Measurements from ENCODE around the gene TTLL11.
"Not testable (repeated sequence)": the region's sequence is repeated elsewhere in the genome, so short reads cannot be mapped to it uniquely, and the experiment has no call there.

The TTLL11 gene

DNA sequence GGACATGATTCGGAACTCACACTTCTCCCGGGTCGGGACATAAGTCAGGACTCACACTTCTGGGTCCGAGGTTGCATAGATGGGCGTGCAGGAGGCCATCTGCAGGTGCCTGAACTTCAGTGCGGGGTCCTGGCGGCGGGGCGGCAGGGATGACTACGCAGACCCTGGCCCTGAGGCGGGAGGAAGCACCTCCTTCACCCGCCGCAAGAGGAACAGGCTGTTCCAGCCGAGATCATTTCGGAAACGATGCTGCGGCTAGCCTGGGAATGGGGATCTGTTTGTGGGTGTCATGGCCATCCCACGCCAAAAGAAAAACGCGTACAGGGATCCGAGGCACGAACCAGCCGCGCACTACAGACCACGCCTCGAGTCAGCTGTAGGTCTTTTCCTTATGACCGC lies 196.6 kb downstream of the TTLL11 start:
- no peak for DNase-seq

DNA sequence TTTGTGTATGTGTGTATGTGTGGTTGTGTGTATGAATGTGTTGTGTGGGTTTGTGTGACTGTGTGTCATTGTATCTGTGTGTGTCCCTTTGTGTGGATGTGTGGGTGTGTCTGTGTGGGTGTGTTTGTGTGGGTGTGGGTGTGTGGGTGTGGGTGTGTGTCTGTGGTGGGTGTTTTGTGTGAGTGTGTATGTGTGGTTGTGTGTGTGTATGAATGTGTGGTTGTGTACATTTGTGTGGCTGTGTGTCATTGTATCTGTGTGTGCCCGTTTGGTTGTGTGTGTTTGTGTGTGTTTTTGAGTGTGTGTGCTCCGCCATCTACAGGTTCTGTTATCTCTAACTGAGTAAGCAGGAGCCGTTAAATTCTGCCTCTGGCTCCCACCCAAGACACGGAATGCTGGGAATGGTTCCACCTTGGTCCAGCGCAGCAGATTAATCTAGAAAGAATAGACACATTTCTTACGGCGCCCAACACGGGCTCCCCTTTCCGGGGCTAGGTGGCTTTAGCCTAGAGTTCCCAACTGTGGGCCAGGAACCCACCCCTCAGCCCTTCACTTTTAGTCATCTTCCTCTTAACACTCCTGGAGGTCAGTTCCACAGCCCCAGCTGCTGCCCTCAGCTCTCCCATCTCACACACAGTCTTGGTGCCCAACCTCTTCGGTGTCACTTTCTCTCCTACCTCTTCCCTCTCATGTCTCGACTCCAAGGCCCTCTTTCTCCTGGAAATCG lies 197.1 kb downstream of the TTLL11 start:
- no peak for DNase-seq

DNA sequence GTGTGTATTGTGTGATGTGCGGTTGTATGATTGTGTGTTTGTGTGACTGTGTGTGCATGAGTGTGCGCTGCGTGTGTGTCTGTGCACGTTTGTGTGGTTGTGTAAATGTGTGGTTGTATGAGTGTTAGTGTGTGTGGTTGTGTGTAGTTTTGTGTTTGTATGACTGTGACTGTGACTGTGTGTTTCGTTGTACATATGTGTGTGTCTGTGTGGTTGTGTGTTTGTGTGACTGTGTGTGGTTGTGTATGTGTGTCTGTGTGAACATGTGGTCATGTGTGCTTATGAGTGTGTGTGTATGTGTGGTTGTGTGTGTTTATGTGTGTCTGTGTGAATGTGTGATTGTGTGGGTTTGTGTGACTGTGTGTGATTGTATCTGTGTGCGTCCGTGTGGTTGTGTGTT lies 197.8 kb downstream of the TTLL11 start:
- no peak for DNase-seq

DNA sequence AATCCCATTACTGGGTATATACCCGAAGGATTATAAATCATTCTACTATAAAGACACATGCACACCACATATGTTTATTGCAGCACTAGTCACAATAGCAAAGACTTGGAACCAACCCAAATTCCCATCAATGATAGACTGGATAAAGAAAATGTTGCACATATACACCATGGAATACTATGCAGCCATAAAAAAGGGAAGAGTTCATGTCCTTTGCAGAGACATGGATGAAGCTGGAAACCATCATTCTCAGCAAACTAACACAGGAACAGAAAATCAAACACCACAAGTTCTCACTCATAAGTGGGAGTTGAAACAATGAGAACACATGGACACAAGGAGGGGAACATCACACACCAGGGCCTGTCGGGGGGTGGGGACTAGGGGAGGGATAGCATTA lies 198.7 kb downstream of the TTLL11 start:
- DNase-seq, result not testable (repeated sequence)

DNA sequence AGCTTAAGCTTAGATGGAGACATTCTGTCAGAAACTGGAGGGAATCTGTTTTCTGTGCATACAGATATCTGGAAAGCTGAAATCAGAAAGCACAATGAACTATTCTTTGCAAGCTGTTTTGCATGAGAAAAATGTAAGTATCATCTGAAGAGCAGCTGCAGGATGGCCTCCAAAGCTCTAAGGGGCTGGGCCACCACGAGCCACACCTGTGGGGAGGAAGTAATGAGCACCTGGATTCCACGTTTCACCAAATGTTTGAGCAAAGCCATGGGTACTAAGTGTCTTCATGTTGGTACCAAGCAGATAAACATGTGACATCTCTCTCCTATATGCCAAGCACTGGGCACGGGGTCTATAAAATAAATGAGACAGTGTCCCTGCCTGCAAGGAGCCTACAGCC lies 199.3 kb downstream of the TTLL11 start:
- no peak for DNase-seq

DNA sequence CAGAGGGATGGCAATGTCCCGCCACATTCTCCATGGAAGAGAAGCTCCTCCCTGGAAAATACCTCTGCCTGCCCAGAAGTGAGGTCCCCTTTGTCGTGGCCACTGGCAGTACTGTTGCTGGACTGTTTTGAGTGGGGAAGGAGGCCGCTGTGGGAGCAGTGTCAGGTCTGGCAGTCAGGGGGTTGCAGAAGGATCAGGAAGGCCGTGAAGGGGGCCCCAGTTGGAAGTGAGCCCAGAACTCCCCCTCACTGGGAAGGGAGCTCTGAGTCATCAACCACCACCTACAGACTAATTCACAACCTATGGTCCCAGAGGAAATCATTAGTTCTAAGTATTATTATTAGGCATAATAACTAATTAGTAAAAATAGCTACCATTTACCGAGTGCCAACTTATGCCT lies 200.4 kb downstream of the TTLL11 start:
- DNase-seq, result no peak

DNA sequence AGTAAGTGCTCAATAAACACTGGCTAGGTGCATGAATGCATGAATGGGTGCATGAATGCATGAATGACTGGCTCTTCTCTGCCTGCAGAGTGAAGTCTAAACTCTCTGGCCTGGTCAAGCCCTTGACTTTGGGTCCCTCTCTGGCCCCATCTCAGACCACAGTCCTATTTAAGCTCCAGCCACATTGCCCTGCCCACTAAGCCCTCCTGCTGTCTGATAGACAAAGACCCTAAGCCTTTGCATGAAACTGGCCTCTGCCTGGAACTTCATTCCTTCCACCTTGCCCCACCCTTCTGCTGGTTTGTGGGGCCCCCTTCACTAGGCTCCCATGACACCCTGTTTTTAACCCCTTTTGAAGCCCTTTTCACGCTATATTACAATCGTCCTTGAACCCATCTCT lies 202.4 kb downstream of the TTLL11 start:
- DNase-seq, result no peak

DNA sequence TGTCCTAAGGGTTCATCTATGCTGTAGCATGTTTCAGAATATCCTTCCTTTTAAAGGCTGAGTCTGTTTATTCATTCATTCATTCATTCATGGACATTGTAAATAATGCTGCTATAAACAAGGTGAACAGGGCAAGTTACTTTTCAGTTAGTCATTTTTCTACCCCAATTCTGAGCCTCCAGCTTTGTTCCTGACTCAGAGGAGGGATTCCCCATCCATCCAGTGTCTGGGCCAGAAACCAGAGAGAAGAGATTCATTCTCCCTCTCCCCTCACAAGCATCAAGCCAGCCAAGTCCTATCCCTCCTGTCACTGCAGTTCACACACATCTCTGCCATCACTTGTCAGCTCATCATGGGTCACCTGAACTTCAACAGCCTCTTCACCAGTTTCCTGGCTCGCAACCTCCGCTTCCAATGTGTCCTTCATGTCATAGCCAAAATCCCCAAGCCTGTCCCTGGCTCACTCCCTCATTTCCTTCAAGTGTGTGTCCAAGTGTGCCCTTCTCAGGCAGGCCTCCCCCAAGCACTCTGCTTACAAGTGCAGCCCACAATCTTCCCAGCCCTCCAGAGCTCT lies 203.0 kb downstream of the TTLL11 start:
- DNase-seq, result no peak

DNA sequence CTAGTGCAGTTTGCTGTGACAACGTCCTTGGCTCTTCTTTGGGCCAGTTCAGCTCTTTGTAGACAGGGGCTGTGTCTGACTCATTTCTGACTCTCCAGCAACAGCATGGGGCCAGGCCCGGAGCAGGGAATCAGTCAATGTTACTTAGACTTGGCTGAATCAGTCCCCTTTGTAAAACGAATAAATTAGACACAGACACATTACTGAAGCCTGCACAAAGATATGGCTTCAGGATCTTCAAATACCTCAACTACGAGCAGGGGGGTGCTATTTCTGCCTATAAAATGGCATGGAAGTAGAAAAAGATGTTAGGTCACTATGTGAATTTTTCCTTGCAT lies 204.7 kb downstream of the TTLL11 start:
- no peak for DNase-seq

DNA sequence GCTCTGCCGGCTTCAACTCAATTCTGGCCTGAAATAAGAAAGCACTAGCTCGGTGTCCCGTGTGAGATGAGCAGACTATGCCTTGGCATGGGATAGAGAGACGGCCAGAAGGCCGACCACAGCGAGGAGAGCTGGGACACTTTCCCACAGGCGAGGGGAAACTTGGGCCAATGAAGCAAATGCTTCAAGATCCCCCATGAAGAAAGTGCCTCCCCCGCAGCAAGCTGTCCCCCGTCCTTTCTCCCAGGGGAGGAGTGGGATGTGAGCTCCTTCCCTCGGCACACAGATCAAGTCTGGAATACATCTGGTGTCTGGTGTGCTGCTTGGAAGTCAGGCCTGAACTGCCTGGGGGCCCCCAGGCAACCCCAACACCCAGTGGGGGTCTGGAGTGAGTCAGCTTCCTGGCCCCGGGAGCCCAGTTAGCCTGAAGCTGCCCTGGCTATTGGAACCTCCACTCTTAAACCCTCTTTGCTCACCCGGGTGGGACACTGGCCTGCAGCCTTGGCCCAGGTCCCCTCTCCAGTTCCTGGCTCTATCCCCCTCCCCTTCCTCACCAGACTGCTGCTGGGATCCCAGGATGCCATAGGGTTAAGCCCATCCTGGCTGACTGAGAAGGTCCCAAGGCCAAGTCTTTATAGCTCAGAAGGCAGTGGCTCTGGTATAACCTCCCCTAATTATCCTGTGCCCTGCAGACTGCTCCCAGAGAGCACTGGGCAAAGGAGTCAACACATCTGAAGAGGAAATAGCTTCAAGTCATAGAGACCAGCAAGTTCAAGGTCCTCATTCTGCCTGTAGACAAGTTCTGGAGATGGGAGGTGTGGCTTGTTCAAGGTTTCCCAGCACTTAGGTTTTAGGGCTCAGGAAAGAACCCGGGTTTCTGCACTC lies 205.3 kb downstream of the TTLL11 start:
- no peak for DNase-seq

DNA sequence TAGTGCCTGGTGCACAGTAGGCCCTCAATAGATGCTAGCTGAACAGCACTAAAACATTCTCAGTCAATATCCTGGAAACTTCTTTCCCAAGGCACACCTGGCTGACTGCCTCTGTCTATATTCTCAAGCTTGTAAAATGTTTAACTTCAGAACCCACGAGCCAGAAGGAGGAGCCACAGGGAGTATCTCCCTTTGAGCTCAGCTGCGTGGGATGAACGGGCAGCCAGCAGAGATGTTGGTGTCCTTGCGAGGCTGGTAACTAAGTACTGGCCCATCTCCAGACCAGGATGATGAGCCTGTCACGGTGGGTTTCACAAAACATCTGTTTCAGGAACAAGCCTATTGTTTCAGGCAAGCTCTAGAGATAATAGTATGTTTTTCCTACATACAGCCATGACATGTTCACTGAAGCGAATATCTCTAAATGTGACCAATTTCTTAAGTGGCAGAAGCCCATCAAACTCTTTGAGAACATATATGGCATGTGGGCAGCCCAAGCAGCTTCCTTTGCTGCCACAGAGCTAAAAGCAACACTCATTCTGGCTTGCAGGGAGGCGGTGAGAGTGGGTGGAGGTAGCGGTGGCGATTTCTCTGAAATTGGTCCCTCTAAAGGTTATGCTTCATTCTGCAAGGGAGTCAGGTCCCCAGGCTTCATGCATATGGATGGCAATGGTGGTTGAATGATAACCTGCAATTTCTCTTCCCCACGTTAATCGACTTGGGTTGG lies 206.2 kb downstream of the TTLL11 start:
- DNase-seq, result no peak

DNA sequence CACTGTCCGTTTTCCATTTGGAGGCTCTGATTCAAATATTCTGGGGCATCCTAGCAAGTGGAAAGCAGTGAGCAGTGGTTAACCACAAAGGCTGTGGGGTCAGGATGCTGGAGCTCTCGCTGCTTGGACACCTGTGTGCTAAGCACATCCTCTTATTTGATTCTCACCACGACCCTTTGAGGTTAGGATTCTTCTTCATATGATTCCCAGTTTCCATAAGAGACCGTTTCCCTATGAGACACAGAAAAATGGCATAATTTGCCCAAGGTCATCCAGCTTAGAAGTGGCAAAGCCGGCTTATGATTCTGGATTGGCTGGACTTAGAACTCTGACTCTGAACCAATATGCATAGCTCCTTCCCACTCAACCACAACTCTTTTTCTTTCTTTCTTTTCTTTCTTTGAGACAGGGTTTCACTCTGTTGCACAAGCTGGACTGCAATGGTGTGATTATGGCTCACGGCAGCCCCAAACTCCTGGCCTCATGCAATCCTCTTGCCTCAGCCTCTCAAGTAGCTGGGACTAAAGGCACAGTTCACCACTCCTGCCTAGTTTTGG lies 207.7 kb downstream of the TTLL11 start:
- DNase-seq, result no peak

DNA sequence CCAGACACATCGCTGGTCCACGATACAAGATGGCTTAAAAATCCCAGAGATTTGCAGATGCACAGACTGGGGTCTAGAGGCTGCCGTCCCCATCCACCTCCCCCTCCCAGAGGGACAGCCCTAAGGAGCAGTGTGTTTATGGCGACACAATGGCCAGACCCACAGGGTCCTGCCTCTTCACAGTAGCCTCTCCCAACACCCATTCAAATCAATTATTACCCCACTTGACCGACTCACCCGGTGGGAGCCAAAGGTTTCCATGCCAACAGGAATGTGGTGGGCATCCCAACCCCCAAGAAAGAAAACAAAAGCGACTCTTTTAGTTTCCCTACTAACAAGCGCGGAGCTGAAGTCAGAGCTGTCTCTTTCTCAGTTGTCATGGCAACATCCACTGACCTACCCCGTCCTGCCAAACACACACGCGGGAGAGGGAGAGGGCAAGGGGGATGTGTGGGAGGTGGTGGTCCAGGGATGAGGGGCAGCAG lies 209.0 kb downstream of the TTLL11 start:
- no peak for DNase-seq

DNA sequence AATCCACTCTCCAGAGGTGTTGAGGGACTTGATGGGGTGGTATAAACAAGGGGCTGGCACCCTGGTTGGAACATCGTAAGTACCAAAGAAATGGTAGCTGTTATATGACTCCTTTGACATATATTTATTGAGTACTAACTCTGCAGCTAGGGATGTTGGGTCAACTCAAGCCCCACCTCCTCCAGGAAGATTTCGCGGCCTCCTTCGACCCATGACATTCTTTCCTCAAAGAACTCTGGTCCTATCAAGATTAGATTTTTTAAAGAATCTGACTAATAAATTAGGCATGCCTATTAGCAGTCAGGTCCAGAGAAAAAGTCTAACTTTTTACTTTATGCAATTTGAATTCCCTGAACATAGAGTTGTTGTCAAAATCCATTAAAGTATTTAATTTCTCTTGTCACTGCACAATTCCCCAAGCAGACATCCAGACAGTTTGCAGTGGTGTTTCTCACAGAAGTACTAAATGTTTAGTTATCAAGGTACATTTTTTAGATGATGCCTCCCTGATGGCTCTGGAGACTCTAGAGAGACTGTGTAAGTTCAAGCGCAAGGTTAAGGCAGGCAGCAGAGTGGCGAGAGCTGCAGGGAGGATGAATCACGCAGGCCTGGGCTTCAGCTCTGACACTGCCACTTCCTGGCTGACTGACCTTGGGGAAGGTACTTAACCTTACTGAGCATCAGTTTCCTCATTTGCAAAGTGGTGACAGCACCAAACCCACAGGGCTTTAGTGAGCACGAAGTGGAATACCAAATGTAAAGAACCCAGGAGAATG lies 209.6 kb downstream of the TTLL11 start:
- DNase-seq, result no peak

DNA sequence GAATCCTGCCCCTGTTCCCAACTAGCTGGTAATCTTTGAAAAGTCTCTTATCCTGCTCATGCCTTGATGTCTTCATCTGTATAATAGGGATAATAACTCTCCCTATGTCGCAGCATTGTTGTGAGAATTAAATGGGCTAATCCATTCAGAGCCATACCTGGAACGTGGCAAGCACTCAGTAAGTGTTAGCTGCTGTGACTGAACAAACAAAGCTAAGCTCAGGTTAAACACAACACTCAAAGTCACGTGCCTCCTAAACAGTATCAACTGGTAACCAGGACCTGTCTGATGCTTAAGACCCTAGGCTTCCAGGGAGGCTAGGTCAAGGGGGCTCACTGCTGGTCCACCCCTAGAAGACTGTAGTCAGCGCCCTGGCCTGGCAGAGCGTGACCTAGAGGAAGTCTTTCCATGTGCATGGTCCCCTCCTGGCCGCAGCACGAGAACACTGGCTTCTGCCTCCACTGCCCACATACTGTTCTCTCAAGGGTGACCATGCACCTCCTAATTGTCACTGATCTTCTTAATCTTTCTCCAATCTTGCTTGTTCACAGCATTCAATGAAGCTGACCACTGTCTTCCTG lies 211.1 kb downstream of the TTLL11 start:
- DNase-seq, result no peak

DNA sequence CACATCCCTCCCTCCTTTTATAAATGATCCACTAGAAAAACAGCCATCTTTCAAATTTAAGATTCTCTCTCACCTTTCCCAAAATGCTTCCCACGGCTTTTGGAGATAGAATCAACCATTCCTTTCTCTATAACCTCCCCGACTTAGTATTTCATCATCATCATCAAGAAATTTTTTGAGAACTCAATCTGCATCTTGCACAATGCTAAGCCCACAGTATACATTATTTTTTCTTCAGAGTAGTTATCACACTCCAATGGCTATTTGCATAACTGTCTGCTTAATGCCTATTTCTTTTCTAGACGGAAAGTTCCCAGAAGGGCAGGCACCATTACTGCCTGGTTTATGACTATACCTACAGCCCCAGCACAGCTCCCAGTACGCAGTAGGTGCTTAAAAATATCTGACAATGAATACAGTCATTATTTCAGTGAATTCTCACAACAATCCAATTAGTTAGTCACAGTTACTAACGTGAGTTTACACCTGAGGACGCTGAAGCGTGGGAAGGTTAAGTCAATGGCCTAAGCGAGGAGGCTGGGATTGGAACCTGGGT lies 212.7 kb downstream of the TTLL11 start:
- DNase-seq, result no peak

DNA sequence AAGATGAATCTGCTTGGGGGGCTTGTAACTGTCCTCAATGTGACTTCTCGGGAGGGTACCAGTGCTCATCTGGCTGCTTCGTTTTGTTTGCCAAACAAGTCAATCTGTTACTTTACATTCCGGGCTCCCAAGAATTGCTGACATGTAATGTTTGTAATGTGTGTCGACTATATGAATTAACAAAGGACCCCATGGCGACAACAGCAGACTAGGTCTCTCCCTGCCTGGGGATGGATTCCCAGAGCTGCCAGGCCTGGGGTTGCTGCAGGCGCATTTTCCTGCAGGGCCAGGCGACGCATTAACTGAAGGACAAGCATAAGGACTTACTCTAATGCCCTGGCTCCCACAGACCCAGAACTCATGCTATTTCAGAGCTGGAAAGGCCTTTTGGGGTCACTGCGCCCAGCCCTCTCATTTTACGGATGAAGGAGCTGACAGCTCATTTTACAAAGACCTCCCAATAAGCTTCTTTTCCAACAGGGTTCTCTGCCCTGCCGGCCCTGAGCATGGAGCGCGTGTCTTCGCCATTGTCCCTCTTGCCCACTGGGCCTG lies 214.8 kb downstream of the TTLL11 start:
- DNase-seq, result no peak

DNA sequence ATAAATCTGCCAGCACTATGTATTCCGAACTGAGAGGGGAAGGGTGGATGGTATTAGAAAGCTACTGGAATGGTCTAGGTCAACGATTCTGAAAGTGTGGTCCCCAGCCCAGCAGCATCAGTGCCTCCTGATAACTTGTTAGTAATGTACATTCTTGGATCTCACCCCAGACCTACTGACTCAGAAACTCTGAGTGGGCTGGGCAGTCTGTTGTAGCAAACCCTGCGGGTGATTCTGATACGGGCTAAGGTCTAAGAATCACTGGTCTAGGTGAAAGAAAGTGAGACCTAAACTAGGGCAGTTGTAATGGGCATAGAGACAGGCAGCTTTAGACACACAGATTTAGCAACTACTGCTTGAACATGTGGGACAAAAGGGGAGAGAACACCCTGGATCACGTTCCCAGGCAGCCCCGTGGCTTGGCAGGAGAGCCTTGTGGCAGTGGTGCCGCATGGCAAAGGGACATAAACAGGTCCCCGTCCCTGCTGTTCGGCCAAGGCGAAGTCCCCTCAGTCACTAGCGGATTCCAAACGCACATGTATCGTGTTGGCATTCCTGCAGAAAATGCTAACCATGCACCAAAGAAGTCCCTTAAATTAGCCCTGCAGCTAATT lies 216.3 kb downstream of the TTLL11 start:
- no peak for DNase-seq

DNA sequence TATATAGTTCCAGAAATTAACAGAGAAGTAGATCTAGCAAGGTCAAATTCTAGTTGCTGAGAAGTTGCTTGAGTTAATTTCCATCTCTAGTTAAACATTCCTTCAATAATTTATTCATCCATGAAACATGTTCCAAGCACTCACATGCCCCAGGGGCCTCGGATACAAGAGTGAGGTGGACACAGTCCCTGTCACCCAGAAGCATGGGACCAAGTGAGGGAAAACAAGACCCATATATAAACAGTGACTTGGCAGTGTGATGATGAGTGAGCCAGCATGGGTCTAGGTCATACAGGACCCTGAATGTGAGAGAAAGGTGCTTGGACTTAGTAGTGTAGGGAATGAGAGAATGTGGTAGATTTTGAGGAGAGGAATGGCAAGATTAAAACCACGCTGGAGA lies 216.9 kb downstream of the TTLL11 start:
- no peak for DNase-seq

DNA sequence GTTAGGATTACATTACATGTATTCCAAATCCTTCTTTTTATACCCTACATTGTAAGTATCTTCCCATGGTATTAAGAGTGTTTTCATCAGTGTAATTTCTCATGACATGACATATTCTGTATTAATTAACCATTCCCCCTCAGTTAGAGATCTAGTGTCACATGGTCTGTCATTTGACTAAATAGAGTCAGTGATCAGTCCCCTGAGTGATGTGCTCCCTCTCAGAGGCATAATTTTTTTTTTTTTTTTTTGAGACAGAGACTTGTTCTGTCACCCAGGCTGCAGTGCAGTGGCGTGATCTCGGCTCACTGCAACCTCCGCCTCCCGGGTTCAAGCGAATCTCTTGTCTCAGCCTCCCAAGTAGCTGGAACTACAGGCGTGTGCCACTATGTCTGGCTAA lies 218.6 kb downstream of the TTLL11 start:
- no peak for DNase-seq

All from activated naive CD4-positive, alpha-beta T cell (primary cell).